ENCODE data around the gene KCNQ1. TPM values are rescaled to one million over a fixed set of nuclear protein-coding genes. Genes with fewer than 3 reads are reported as not detected.

KCNQ1 gene
- total and polyA plus RNA-seq, 9 of the 15 experiments (the other 6 are each of a cell fraction or from before 2014, with no cell fraction given) = 0.44 TPM; not detected in 8

DNA sequence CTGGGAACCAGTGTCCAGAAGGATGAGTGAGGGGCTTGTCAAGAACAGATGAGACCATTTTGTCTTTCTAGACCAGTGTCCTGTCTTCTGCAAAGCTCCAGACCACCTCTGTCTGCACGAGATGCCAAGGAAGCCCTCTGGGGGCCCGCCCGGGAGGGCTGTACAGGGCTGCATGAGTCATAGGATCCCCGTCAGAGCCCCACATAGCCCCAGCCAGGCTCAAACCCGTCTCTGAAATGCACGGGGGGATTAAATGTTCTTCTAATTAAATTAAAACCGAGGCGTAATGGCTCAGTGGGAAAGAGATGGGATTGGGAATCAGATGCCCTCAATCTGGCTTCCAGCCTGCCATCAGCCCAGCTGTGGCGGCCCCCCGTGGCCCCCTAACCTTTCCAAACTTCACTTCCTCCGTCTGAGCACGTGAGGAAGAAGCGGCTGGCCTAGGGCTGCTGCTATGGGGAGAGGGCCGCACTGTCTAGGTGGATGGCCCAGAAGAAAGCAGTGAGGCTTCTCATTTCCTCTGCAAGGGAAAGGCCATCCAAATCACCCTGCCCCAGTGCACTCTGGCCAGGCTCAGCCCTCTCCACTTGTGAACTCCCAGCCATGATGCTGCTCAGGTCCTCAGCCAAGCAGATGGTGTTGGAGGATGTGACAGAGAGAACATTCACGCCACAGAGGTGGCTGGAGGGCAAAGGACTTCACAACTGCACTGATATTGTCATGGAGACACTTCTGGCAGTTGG, 222.2 kb downstream of the KCNQ1 start:
- H4K20me1 ChIP-seq (replicated peaks; ENCODE audit: control insufficient read depth, insufficient read depth, low read length) = no peaks in the 10 kb centered on the region; the same call in 1 of the 2 replicates
- FAIRE-seq = no peak
- ChIA-PET CTCF (ENCODE audit: low intra/inter-chr PET ratio) (no interaction called here), POLR2A (no interaction called here)
- H3K4me3 ChIP-seq = no peak overlapping the region
- peaks cover 5% of the 10 kb centered on the region; the same call in 2 of the 3 replicates for H3K79me2 ChIP-seq (ENCODE audit: control insufficient read depth, insufficient read depth, low read length)
- H3K9ac ChIP-seq (ENCODE audit: insufficient read depth in 1 of 2, low read depth in 2 of 2, low read length in 2 of 2) = no peak overlapping the region
- H3K4me2 ChIP-seq (ENCODE audit: insufficient read depth, low read length) = no peak overlapping the region
- 54% methylated on average over 15 of the region's 15 CpGs for WGBS (ENCODE audit: insufficient coverage, low coverage, missing lambda C conversion rate)
- no peak for ATAC-seq
- H3K36me3 ChIP-seq (ENCODE audit: control insufficient read depth, insufficient read depth, low read length) = peaks cover 32% of the 10 kb centered on the region; the same call in 2 of the 3 replicates
- H3K4me1 ChIP-seq (replicated peaks in 1 of 2; ENCODE audit: control insufficient read depth in 2 of 2, insufficient read depth in 2 of 2, low read length in 2 of 2) = no peaks in the 10 kb centered on the region
- BruUV-seq (replicated peaks) = no TSS peak
- H3K27ac ChIP-seq (ENCODE audit: extremely low read depth, low read depth, low read length) = no peak overlapping the region
- no peaks in the 10 kb centered on the region for H3K27me3 ChIP-seq (ENCODE audit: control insufficient read depth in 2 of 2, insufficient read depth in 2 of 2, low read length in 2 of 2)
- peaks cover 4% of the 10 kb centered on the region for H3K9me1 ChIP-seq (ENCODE audit: control insufficient read depth, insufficient read depth, low read length)
- no peak overlapping the region for H2AFZ ChIP-seq (ENCODE audit: low read depth, low read length)
- in situ Hi-C loops (cut with MboI) = no loop called here
- intact Hi-C loops (cut with micrococcal nuclease) = no loop called here
- H3K9me3 ChIP-seq (replicated peaks; ENCODE audit: control insufficient read depth, insufficient read depth, low read depth, low read length) = peaks cover 6% of the 10 kb centered on the region; the same call in 1 of the 2 replicates
- no peak for DNase-seq (ENCODE audit: extremely low read depth in 1 of 4, low spot score in 3 of 4)
- TF ChIP-seq CBX2 (IDR thresholded peaks at IDR 0.05; ENCODE audit: insufficient read depth, low read length, poor library complexity, severe bottlenecking) (no peak), JUND (IDR thresholded peaks at IDR 0.05; ENCODE audit: borderline replicate concordance, low read depth, low read length) (no peak), JUND (tag; IDR thresholded peaks at IDR 0.05; ENCODE audit: borderline replicate concordance, low read depth, low read length) (no peak), MAZ (CRISPR knock-in tag; conservative IDR thresholded peaks at IDR 0.05 in 1 of 2, IDR thresholded peaks at IDR 0.05 in 1 of 2) (no peak), ZNF384 (IDR thresholded peaks at IDR 0.05; ENCODE audit: low read depth, low read length) (no peak), ZNF274 (IDR thresholded peaks at IDR 0.05; ENCODE audit: borderline replicate concordance, low read depth, low read length) (no peak), L3MBTL2 (IDR thresholded peaks at IDR 0.05) (no peak), SP1 (CRISPR knock-in tag; IDR thresholded peaks at IDR 0.05) (no peak), ZKSCAN3 (CRISPR knock-in tag; IDR thresholded peaks at IDR 0.05) (no peak), SP2 (IDR thresholded peaks at IDR 0.05; ENCODE audit: extremely low read depth, low read depth, low read length, poor library complexity, severe bottlenecking) (no peak), SNRNP70 (optimal IDR thresholded peaks at IDR 0.05; ENCODE audit: low read depth, low read length) (no peak), ZNF668 (CRISPR knock-in tag; IDR thresholded peaks at IDR 0.05) (no peak), ZEB2 (IDR thresholded peaks at IDR 0.05) (no peak)
- TF ChIP-seq, protein P1, sequence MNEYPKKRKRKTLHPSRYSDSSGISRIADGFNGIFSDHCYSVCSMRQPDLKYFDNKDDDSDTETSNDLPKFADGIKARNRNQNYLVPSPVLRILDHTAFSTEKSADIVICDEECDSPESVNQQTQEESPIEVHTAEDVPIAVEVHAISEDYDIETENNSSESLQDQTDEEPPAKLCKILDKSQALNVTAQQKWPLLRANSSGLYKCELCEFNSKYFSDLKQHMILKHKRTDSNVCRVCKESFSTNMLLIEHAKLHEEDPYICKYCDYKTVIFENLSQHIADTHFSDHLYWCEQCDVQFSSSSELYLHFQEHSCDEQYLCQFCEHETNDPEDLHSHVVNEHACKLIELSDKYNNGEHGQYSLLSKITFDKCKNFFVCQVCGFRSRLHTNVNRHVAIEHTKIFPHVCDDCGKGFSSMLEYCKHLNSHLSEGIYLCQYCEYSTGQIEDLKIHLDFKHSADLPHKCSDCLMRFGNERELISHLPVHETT (CRISPR knock-in tag; conservative IDR thresholded peaks at IDR 0.05 in 1 of 2, IDR thresholded peaks at IDR 0.05 in 1 of 2) = no peak
- TF ChIP-seq, protein P2, sequence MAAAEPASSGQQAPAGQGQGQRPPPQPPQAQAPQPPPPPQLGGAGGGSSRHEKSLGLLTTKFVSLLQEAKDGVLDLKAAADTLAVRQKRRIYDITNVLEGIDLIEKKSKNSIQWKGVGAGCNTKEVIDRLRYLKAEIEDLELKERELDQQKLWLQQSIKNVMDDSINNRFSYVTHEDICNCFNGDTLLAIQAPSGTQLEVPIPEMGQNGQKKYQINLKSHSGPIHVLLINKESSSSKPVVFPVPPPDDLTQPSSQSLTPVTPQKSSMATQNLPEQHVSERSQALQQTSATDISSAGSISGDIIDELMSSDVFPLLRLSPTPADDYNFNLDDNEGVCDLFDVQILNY (CRISPR knock-in tag; IDR thresholded peaks at IDR 0.05) = no peak
- TF ChIP-seq, protein P3, sequence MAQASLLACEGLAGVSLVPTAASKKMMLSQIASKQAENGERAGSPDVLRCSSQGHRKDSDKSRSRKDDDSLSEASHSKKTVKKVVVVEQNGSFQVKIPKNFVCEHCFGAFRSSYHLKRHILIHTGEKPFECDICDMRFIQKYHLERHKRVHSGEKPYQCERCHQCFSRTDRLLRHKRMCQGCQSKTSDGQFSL (CRISPR knock-in tag; IDR thresholded peaks at IDR 0.05) = no peak
- TF ChIP-seq, protein P3 (tag; IDR thresholded peaks at IDR 0.05) = no peak
- TF ChIP-seq, protein P4, sequence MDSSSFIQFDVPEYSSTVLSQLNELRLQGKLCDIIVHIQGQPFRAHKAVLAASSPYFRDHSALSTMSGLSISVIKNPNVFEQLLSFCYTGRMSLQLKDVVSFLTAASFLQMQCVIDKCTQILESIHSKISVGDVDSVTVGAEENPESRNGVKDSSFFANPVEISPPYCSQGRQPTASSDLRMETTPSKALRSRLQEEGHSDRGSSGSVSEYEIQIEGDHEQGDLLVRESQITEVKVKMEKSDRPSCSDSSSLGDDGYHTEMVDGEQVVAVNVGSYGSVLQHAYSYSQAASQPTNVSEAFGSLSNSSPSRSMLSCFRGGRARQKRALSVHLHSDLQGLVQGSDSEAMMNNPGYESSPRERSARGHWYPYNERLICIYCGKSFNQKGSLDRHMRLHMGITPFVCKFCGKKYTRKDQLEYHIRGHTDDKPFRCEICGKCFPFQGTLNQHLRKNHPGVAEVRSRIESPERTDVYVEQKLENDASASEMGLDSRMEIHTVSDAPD (CRISPR knock-in tag; IDR thresholded peaks at IDR 0.05) = no peak
